ENCODE data around the gene FLT3. TPM values are rescaled to one million over a fixed set of nuclear protein-coding genes. Genes with fewer than 3 reads are reported as not detected.
A peak's percentile ranks its signal among the peaks of the same experiment; 100 is the strongest.

The FLT3 gene
- total and polyA plus RNA-seq, 2 of the 13 experiments (the other 11 are each of a cell fraction or from before 2014, with no cell fraction given): not detected

- no peaks in the 10 kb centered on the region for H3K36me3 ChIP-seq (replicated peaks in 1 of 2; ENCODE audit: control insufficient read depth in 1 of 2, insufficient read depth in 2 of 2, low read length in 2 of 2)
- peak; percentile 28 for ATAC-seq
- CTCF ChIA-PET (ENCODE audit: low intra/inter-chr PET ratio, low total read pairs): interaction anchor here (1.5 kb wide), 1 partner anchor 619 kb away, joined by 3 read pairs; no protein-coding TSS in a partner anchor
- peaks cover 13% of the 10 kb centered on the region for H3K4me1 ChIP-seq (ENCODE audit: insufficient read depth, low read length)
- in situ Hi-C loops (cut with HindIII; ENCODE audit: extremely low pct_ligation_motif_present, low pct_unique_long_range_greater_than_20kb): loop anchor here (5.0 to 25.0 kb wide), 2 partner anchors 149 to 494 kb away; no protein-coding TSS in a partner anchor
- H3K9me3 ChIP-seq (ENCODE audit: low read length): no peaks in the 10 kb centered on the region
- POLR2A ChIA-PET: interaction anchor here (2.2 kb wide), 1 partner anchor 20 kb away, joined by 6 read pairs; no protein-coding TSS in a partner anchor
- no peak overlapping the region for H3K27ac ChIP-seq (ENCODE audit: extremely low read length, insufficient read depth, low read length)
- intact Hi-C loops (cut with micrococcal nuclease; ENCODE audit: unreplicated experiment): loop anchor here (5.0 to 10.0 kb wide), 4 partner anchors 209 to 996 kb away; no protein-coding TSS in a partner anchor
- no peak for DNase-seq (ENCODE audit: low spot score)
- no peak overlapping the region for H3K4me3 ChIP-seq (replicated peaks in 1 of 3; ENCODE audit: insufficient read depth in 1 of 3, low read depth in 2 of 3, low read length in 3 of 3)
- TF ChIP-seq ZNF451 (CRISPR knock-in tag; IDR thresholded peaks at IDR 0.05): no peak
- no peak for TF ChIP-seq ZNF746 (CRISPR knock-in tag; IDR thresholded peaks at IDR 0.05)
- TF ChIP-seq SSRP1 (CRISPR knock-in tag; IDR thresholded peaks at IDR 0.05): no peak
- TF ChIP-seq ZSCAN12 (CRISPR knock-in tag; IDR thresholded peaks at IDR 0.05): no peak
- TF ChIP-seq ADNP (CRISPR knock-in tag; IDR thresholded peaks at IDR 0.05): no peak
- TF ChIP-seq NCOA5 (CRISPR knock-in tag; IDR thresholded peaks at IDR 0.05): no peak
- no peak for TF ChIP-seq CAMTA2 (CRISPR knock-in tag; IDR thresholded peaks at IDR 0.05; ENCODE audit: borderline replicate concordance)
- no peak for TF ChIP-seq ZNF839 (CRISPR knock-in tag; IDR thresholded peaks at IDR 0.05; ENCODE audit: borderline replicate concordance)
- no peak for TF ChIP-seq ZNF574 (CRISPR knock-in tag; IDR thresholded peaks at IDR 0.05)
- TF ChIP-seq KDM6A (CRISPR knock-in tag; IDR thresholded peaks at IDR 0.05; ENCODE audit: low read depth): no peak
- no peak for TF ChIP-seq IKZF4 (CRISPR knock-in tag; IDR thresholded peaks at IDR 0.05; ENCODE audit: borderline replicate concordance, low read depth, not compliant biosample characterization)
- no peak for TF ChIP-seq RELA (CRISPR knock-in tag; IDR thresholded peaks at IDR 0.05)
- no peak for TF ChIP-seq YEATS4 (CRISPR knock-in tag; IDR thresholded peaks at IDR 0.05; ENCODE audit: borderline replicate concordance)
- TF ChIP-seq ZNF160 (CRISPR knock-in tag; IDR thresholded peaks at IDR 0.05): no peak
- TF ChIP-seq THRA (CRISPR knock-in tag; IDR thresholded peaks at IDR 0.05; ENCODE audit: borderline replicate concordance): no peak
- no peak for TF ChIP-seq NRL (CRISPR knock-in tag; IDR thresholded peaks at IDR 0.05; ENCODE audit: borderline replicate concordance)
- TF ChIP-seq CBFB (CRISPR knock-in tag; IDR thresholded peaks at IDR 0.05): no peak
- no peak for TF ChIP-seq EEA1 (CRISPR knock-in tag; IDR thresholded peaks at IDR 0.05; ENCODE audit: borderline replicate concordance)
- no peak for TF ChIP-seq ZNF20 (CRISPR knock-in tag; IDR thresholded peaks at IDR 0.05)
- H3K79me2 ChIP-seq (ENCODE audit: insufficient read depth, low read length): no peaks in the 10 kb centered on the region
- 26% methylated on average over 11 of the region's 11 CpGs for WGBS (ENCODE audit: low lambda C conversion rate)
- no peak for FAIRE-seq
- H3K4me2 ChIP-seq (ENCODE audit: low read depth, low read length): peak overlapping the region; percentile 48
- peaks cover 9 to 48% of the 10 kb centered on the region in 2 experiments for H3K27me3 ChIP-seq (ENCODE audit: control insufficient read depth in 1 of 2, insufficient read depth in 2 of 2, low read length in 2 of 2)
- no peak overlapping the region for H2AFZ ChIP-seq (ENCODE audit: low read length)
- no peak overlapping the region for H3K9ac ChIP-seq (ENCODE audit: insufficient read depth, low read depth, low read length)
- no TSS peak for BruUV-seq (replicated peaks)
- no peaks in the 10 kb centered on the region for H4K20me1 ChIP-seq (ENCODE audit: insufficient read depth, low read length)
Measured at GRCh38 chr13:27981006-27981708, 119.2 kb downstream of the FLT3 start.
